GM18505 (cell line): ENCODE results near the gene NUP133.
"Not testable (repeated sequence)": the region's sequence is repeated elsewhere in the genome, so short reads cannot be mapped to it uniquely, and the experiment has no call there.

Experiments used
- ATAC-seq: cut with Tn5 transposase; IDR thresholded peaks from one replicate; pipeline ENCODE4 v1.9.1; 2021; ENCODE audit not compliant: unreplicated experiment
- POLR2A ChIP-seq: IDR thresholded peaks from 4 replicates; pipeline ENCODE4 v1.6.1; 2011; ENCODE audit warnings: borderline replicate concordance; ENCODE audit not compliant: insufficient read depth, insufficient read length; ENCODE audit errors: extremely low read depth

Gene NUP133

DNA sequence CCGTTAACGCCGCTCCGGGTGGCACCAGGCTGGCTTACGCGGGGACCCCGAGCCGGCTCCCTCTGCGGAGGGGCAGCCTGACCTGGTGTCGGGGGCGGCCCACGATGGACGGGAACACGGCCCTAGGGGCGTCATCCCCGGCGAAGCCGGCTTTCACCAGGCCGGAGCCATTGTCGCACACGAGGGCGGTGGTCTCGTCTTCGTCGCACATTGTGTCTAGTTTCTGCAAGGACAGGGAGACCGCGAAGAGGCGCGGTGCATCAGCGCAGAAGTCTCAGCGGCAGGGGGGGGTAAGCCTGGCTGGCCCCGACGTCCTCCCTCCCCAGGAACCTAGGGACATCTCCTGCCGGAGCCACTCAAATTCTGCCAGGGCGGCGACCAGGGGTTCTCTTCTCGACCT lies 75.2 kb downstream of the NUP133 start:
- no peak for ATAC-seq
- no peak for TF ChIP-seq POLR2A

- no peak for TF ChIP-seq POLR2A
- no peak for ATAC-seq
Measured at GRCh38 chr1:229432116-229432461, 76.1 kb downstream of the NUP133 start.

DNA sequence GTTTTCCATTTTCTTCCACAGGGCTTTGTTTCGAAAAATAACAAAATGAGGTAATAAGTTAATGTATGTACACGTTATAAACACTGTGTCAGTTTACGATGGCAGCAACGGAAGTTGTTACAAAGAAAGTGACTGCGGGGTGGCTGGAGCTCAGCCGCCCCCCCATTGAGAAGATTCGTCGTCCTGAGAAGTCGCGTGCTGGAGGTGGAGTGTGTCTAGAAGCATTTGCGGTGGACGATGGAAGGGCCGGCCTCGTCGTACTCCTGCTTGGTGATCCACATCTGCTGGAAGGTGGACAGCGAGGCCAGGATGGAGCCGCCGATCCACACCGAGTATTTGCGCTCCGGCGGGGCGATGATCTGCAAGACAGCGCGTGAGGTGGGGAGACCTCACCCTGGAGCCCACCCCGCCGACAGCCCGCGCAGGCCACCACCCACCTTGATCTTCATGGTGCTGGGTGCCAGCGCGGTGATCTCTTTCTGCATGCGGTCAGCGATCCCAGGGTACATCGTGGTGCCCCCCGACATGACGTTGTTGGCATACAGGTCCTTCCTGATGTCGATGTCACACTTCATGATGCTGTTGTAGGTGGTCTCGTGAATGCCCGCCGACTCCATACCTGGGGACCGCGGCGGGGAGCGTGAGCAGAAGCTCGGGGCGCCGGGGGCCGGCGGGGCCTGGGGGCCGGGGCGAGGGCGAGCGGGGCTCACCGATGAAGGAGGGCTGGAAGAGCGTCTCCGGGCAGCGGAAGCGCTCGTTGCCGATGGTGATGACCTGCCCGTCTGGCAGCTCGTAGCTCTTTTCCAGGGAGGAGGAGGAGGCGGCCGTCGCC lies 76.6 kb downstream of the NUP133 start:
- ATAC-seq = no peak
- no peak for TF ChIP-seq POLR2A

- no peak for ATAC-seq
- TF ChIP-seq POLR2A = no peak
Measured at GRCh38 chr1:229430761-229431283, 77.3 kb downstream of the NUP133 start.

DNA sequence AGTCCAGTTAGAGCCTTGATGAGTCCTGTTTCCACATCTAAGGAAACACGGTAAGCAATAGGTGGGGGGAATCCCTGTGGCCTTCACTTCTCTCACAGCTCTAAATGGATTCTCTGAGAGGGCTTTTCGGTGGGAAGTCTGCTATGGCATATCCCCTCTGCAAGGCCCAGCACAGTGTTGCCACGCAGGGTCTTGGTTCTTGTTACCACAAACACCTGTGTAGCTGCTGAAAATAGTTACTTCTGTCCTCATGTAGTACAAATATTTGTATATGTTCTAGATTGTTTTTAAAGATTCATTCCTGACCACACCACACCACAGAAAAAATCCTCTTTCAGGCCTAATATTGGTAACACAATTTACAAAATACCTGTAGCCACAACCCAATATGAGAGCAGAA lies 79.9 kb downstream of the NUP133 start:
- no peak for TF ChIP-seq POLR2A
- no peak for ATAC-seq

GRCh38 chr1:229427572-229427971 lies 80.6 kb downstream of the NUP133 start:
- no peak for ATAC-seq

GRCh38 chr1:229425564-229426159 lies 82.5 kb downstream of the NUP133 start:
- no peak for TF ChIP-seq POLR2A
- no peak for ATAC-seq

More at GRCh38 chr1:229427572-229427971, 80.6 kb downstream of the NUP133 start:
- no peak for TF ChIP-seq POLR2A

DNA sequence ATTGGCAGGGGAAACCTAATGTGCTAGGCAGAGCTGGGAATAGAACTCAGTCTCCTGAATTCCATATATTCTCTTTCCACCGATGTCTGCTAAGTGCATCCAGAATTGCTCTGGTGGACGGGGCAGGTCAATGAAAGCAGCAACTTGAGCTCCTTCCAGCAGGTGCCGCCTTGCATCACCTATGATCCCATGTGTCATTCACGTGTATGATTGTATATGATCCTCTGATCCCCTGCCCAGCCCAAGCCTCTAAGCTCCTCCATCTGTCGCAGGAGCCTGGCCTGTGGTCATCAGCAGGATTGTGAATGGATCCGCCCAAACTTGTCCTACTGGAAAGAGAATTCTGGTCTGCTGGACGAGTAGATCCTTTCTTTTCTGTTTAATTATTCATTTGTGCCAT lies 87.4 kb downstream of the NUP133 start:
- TF ChIP-seq POLR2A = no peak
- no peak for ATAC-seq

GRCh38 chr1:229420224-229420623 lies 87.9 kb downstream of the NUP133 start:
- no peak for ATAC-seq
- TF ChIP-seq POLR2A = no peak

DNA sequence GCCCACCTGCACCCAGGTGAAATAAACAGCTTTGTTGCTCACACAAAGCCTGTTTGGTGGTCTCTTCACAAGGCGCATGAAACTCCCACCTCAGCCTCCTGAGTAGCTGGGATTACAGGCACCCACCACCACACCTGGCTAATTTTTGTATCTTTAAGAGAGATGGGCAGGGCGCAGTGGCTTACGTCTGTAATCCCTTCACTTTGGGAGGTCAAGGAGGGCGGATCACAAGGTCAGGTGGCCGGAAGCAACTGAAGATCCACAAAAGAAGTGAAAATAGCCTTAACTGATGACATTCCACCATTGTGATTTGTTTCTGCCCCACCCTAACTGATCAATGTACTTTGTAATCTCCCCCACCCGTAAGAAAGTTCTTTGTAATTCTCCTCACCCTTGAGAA lies 89.6 kb downstream of the NUP133 start:
- ATAC-seq = not testable (repeated sequence)

GRCh38 chr1:229412810-229413209 lies 95.3 kb downstream of the NUP133 start:
- ATAC-seq = not testable (repeated sequence)

DNA sequence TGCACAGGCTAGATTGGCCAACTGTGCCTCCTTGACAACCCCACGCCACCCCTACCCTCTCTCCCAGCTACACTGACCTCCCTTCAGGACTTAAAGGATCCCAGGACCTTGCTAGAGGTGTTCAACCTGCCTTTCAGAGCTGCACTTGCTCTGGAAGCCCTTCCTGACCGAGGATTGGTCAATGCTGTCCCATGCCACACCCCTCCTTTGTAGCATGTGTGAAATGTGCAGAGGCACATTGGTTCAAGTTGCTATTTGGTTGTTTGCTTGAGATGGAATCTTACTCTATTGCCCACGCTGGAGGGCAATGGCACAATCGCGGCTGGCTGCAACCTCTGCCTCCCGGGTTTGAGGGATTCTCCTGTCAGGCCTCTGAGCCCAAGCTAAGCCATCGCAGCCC lies 96.1 kb downstream of the NUP133 start:
- ATAC-seq = no peak
- no peak for TF ChIP-seq POLR2A

- no peak for ATAC-seq
- no peak for TF ChIP-seq POLR2A
Measured at GRCh38 chr1:229411434-229412055, 96.6 kb downstream of the NUP133 start.

DNA sequence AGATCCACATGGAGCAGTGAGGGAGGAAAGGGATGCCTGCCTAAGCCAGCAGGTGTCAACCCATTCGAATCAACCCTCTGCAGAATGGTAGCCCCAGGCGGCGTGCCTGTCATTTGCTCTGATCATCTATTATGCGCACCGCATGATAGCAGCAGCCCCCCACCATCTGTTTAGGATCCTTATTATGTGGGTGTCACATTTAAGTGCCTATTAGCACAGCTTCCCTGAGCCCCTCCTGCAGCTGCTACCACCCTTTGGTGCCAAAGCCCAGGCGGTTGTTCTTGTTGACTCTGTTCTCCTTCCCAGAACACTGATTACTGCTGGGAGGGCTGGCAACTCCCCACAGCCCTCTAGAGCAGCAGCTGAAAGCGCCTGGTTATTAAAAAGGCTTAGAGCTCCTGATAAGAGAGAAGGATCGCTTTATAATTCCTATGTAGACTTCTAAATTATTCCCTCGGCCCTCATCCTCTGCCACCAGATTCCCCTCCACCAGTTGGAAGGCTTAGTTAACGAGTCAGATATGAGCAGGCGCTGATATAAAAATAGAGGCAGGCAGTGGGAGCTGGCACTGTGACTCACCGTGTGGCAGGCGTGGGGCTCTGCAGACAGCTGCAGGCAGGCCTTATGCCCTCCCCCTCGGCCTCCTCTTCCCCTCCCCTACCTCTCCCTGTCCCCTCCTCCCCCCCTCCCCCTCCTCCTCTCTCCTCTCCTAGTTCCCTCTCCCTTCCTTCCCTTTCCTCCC lies 97.3 kb downstream of the NUP133 start:
- no peak for ATAC-seq
- no peak for TF ChIP-seq POLR2A

DNA sequence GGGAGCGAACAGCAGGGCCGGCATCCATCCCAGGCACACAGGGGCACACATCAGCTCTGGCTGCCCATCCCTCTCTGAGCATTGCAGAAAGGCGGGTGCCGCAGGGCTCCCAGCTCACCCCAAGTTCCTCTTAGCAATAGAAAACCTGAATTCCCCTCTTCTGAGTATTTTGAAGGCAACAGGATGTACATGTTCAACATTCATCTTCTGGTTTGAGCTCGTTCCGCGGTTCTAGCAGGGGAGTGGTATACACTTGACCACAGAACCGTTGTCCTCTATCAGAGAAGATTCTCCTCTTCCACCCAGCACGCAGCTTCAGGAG lies 97.8 kb downstream of the NUP133 start:
- TF ChIP-seq POLR2A = no peak
- ATAC-seq = no peak
